Activated CD8-positive, alpha-beta memory T cell treated with anti-CD3 and anti-CD28 coated beads, Interleukin-2, amount 50 U/mL, for 1 hour (primary cell): ENCODE measurements around the gene GPR12.

Source experiments
- DNase-seq: peaks from one replicate; pipeline ENCODE4 v3.0.0-alpha.2; 2020; ENCODE audit errors: extremely low read depth

GPR12 gene, protein sequence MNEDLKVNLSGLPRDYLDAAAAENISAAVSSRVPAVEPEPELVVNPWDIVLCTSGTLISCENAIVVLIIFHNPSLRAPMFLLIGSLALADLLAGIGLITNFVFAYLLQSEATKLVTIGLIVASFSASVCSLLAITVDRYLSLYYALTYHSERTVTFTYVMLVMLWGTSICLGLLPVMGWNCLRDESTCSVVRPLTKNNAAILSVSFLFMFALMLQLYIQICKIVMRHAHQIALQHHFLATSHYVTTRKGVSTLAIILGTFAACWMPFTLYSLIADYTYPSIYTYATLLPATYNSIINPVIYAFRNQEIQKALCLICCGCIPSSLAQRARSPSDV

DNA sequence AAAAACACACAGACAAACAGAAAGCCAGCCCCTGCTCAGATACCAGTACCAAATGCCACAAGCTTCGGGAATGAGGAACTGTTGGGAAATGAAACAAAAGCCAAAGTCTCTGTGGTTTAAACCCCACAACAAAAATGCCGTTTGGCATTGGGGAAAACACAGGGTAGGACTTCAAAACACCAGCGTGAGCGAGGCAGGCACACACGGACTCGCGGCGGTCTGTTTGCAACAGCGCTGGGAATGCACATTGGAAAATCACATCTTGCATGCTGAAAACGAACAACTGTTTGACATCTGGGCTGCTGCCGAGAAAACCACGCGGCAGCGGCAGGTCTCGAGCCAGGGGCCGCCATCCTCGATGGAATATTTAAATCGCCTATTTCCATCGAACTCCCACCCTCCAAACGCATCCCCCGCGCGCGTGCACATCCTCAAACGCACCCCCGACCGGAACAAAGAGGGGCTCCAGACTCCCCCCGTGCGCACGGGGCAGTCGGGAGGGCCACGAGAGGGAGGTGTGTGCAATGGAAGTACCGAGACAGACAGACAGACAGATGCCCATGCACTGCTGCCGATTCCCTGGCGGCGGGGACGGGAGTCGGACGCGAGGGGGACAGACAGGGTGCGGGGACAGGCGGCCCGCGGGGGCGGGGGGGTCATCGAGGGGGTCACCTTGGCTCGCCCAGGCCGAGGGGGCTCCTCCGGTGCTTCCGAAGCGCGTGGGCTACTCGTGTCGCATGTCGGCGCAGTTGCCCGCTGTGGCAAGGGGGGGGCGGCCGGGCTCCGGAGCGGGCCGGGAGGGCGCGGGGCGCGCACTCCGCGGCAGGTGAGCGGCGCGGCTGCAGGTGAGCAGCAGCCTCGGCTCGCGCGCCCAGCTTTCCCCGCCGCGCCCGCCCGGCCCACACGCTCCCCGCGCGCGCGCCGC lies at the start of gene GPR12:
TSS of gene GPR12 (minus strand) at position 880 of the 925 bp plus-strand sequence. CDS start 959 bp downstream, outside the sequence.
- no peak for DNase-seq

DNA sequence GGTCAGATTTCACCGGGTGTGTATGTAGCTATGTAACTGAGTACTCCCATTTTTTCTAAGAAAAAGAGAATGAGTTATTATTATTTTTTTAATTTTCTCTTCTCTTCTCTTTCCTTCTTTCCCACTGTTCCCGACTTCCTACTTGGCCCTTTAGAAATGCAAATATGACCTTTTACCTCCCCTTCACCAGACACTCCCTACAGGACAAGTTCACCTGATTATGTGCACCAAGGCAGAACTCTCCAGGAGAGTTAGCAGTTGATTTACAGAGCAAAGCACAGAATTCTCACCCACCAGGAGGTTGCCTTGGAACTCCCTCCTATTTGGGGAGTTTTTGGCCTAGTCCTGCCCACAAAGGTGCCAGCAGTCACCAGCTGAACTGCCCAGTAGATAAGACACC lies 49.5 kb upstream of the GPR12 start:
- DNase-seq: no peak

DNA sequence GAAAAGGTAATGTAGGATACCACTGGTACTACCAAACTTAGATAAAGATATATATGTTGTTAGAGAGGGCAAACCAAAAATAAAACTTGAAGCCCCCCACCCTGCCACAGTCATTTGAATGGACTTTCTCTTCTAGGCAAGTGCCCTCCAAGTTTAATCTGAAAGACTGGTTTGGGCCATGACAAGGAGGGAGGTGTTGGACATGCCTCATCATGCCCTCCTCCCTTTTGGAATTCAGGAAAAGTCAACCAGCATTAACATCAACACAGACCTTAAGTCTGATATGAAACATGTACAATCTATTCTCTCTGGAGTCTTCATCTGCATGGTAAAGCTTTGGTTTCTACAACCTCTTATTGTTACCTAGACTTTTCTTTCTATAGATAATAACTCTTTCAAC lies 46.3 kb upstream of the GPR12 start:
- DNase-seq: no peak

DNA sequence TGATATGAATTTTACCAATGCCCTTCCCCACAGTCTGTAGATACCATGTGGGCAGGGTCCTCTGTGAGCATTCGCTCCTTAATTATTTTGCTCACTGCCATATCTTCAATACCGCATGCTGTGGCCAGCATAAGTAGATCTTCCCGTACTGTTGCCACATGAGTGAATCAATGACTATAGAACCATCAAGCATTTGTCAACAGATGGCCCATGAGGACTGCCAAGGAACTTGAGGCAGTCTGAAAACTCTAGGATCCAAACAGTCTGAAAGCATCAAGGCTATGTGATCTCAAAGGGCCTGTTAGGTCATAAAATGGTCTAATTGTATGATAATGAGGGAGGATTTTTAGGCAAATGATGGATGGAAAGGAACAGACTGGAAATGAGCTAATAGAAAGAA lies 27.4 kb upstream of the GPR12 start:
- no peak for DNase-seq

DNA sequence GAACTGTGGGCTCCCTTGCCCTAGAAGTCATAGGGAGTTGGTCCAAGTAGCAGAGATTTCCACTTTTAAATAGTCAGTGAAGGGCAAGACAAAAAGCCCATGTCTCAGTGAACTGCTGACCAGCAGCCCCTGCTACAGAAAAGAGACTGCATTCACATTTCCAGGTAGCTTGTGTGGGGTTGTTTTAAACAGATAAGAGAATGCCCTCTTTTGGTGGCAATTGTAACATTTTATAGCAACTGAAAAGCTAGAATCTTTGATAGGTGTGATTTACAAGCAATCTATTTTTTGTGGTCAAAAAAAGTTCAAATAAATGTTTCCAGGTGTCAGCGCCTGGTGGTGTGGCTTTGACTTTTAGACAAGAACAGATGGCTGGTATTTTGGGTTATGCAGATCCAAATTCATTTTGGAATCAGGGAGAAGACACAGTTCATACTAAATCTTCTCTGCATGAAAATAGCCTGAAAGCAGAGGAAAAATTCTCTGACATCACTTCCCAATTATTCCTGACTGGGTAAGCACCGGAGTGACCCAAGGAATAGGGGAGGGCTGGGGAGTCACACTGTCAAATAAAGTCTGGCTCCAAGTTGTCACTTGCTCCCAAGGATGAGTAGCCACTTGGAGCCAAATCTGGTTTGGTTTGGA lies 26.2 kb upstream of the GPR12 start:
- DNase-seq: no peak

DNA sequence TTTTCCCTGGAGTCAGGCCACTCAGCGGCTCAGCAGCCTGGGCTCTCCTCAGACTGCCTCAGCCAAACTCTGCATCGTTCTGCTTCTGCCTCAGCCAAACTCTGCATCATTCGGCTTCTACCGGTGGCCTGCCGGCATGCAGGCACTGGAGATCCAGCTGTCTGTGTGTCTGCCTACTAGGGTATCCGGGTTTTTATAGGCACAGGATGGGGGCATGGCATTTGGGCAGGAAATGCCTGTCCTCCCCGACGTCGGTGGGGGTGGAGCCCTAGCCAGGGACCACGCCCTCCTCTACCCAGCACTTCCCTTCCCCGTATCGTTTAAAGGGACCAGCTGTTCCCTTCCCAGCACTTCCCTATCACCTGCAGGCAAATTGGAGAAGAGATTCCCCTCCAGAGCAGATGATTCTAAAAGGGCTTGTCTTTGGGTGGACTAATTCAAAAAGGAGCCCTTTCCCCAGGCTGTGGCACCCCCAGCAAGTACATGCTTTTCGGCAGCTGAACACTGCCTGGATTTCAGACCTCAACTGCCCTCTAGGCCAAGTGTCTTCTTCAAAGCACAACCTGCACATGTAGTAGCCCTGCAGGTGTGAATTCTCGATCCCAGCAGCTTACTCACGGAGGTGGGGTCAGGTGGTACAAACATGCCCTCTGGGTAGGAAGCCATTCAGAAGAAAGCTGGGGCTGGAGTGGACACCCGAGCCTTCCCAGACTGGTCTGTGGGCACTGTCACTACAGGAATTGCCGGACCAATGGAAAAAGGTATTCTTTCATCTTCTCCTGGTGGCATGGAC lies 25.4 kb upstream of the GPR12 start:
- peak; percentile 19 for DNase-seq

DNA sequence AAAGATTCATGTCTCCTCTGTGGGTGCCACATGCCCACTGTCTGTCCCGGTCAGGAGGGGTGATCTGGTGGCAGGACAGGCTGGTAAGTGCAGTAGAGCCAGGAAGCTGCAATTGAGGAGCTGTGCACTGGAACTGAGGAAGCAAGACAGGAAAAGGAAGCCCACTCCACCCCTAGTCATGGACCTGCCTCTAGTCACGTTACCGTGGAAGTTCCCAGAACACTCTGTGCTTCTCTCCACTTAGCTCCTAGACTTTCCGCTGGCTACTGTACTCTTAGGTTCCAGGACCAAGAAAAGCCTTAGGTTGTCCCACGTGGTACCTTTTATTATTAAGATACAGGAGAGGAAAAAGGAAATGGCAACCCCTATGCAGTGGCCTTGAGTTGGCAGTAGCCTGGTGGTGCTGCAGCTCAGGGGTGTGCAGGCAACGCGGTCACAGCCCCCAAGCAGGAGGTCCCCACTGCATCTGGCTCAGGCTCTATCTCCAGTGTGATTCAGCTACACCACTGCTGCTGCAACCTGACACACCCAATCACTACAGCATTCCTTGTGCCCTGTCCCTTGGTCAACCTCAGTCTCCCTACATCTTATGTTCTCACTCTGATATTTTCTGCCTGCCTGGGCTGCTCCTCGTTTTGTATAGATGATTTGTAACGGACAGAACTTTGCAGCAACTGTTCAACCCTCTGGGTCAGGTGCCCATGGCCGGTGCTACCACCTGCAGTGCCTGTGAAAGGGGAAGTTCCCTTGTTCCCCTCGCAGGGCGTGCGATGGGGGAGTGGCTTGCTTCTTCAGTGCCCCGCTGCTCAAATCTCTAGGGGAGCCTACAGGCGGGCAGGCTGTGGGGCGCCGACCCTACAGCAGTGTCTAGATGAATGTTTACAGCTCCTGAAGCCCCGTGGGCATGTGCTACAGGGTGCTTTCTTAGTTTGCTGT lies 24.4 kb upstream of the GPR12 start:
- DNase-seq: no peak

DNA sequence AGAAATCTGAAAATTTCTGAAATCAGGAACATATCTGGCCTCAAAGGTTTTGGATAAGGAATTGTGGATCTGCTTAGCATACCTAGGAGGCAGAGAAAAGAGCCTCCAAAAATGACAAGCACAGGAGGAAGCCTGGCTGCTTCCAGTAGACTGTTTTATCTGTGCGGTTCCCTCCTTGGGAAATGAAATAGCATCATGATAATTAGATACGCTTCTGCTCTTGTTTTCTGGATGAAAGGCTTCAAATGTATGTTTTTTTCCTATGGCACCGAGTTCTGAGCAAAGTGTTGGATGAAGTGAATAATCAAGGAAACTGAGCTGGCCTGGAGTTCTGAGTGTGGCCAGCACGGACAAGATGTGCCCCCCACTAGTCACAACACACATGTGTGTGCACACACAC lies 19.8 kb upstream of the GPR12 start:
- no peak for DNase-seq

DNA sequence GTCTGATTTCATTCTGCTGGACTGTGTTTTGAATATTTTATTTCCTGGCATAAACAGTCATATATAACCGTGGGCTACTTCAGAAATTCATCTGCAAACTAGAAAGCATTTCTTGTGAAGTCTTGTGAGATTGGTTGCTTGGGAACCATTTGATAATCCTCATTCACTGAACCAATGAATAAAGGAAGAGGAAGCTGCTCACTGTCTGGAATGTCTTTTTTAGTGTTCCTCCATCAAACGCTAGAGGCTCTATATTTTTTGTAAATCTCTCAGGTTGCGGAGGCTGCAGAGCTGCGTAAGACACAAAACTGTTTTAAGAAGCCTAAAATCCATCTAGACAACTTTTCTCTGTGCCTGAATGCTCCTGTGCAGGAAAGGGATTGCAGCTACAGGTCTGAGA lies 18.7 kb upstream of the GPR12 start:
- DNase-seq: no peak

DNA sequence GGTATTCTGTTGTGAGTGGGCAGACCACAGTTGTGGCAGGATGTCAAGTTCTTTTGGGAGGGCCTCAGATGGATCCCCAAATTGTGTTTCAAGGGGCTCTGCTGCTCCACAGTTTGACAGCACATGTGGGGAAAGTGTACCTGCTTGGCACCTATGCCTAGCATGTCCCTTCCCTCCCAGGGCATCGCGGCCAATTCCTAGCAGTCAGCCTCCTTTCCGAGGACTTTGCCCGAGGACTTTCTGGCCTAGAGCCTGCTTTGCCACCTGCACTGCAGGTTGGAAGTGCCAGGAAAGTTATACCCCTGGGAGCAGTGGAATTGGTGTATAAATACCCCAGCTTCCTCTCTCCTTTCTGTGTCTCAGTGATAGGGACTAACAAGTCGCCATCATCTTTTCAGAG lies 11.9 kb upstream of the GPR12 start:
- DNase-seq: no peak

DNA sequence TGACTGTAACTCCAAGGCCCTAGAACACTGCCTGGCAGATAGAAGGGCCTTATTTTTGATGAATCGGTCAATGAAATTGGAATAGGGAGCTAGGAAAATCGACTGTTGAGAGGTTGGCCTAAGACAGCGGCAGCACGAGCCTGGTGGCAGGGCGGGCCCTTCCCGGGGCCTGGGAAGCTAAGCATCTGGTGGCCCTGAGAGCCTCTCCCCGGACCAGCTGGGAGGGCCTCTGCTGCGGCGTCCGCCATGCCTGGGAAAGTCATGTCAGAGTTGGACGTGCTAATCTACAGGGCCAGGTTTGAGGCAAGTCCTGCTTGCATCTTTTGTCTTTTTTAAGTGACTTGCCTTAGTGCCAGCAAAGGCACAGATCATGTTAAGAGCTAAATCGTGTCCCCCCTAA lies 11.2 kb upstream of the GPR12 start:
- DNase-seq: no peak

DNA sequence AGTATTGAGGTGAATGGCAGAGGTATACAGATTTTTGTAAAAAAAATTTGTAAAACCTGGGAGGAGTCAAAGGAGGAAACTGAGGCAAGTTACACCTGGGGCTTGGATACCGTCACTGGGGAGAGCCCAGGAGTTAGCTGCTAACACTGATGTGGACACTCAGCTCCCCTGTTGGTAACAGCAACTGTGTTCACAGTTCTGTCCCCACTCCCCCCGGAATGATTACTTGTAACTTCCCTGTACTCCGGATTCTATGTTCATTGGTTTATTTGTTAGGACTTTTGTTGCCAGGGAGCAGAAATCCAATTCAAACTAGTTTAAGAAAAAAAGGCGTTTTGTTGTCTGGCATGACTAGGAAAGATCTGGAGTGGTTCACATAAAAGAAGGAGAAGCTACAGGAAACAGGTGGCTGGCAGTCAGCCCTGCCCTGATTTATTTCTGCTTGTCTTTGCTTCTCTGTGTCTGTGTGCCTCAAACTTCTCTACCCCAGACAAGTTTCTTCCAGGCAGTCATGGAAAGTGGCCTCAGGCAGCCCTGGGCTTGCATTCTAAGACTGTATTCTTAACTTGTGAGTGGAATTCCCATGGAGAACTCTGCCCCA lies 2.3 kb upstream of the GPR12 start:
- DNase-seq: no peak

DNA sequence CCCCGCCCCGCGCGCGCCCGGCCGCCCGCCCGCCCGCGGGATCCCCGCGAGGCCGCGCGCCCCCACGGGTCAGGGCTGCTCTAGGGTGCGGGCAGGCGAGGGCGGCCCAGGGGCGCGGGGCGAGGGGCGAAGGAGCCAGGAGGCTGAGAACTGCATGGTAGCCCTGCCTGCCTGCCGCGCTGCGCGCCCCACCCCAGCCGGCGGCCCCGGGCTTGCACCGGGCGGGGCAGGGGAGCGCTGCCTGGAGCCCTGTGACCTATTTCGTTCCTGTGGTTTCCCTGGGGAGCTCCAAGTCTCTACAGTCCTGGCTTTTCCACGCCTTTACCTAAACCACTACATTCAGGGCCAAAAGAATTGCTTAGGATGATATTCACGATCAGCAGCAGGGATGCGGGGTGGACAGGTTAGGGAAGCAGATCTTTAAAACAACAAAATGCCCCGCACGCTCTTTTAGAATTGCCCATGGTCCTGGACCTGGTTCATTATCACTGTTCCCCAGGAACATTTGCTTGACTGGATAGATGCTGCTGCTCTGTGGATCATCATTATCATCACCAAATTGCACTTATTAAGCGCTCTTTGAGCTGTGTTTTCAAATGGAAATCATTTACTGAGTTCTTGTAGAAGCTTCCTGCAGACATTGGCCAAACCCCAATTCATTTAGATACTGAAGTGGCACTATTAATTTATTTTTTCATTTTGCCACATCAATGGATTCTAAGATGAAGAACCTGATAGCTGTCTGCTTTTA lies 421 bp upstream of the GPR12 start:
- DNase-seq: no peak

DNA sequence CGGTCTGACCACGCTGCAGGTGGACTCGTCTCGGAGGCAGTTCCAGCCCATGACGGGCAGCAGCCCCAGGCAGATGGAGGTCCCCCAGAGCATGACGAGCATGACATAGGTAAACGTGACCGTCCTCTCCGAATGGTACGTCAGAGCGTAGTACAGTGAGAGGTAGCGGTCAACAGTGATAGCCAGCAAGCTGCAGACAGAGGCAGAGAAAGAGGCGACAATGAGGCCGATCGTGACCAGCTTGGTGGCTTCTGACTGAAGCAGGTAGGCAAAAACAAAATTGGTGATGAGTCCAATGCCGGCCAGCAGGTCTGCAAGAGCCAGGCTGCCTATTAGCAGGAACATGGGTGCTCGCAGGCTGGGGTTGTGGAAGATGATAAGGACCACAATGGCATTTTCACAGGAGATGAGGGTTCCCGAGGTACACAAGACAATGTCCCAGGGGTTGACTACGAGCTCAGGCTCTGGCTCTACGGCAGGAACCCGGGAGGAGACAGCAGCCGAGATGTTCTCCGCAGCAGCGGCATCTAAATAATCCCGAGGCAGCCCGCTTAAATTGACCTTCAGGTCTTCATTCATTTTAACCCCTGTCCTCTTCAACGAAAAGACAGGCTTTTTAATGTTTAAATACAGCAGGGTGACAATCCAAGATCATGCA lies 1.2 kb downstream of the GPR12 start:
- DNase-seq: no peak

DNA sequence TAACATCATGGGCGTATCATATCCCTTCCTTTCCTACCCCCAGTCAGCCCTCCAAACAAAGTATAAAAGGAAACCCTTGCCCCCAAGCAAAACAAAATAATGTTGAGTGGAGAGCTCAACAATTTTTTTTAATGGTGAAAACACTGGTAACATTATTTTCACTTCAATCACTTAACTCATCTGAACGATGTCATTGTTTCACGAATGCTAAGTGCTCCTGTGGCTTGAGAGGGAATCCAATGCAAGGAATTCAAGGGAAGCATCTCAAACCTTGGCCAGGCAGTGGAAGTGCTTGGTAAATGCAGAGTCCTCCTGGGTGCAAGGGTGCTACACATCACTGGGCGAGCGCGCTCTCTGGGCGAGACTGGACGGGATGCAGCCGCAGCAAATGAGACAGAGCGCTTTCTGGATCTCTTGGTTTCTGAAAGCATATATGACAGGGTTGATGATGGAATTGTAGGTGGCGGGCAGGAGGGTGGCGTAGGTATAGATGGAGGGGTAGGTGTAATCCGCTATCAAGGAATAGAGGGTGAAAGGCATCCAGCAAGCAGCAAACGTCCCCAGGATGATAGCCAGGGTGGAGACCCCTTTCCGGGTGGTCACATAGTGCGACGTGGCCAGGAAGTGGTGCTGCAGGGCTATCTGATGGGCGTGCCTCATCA lies 2.0 kb downstream of the GPR12 start:
- no peak for DNase-seq

DNA sequence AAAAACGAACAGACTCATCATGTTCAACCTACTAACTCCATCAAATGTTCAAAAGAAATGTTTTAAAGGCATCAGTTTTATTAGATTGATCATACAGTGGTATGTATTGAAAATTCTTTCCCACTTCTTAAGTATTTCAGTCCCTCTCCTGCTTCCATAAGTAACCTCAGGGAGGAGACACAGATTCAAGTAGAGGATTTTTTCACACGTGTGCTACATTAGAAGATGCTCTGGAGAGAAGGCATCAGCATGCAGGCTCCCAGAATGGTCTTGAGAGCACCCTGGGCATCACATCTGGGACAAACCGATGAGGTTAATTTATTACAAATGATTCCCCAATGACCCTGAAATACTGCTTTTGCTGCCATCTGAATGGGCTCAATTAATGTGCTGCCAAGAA lies 3.6 kb downstream of the GPR12 start:
- DNase-seq: no peak

DNA sequence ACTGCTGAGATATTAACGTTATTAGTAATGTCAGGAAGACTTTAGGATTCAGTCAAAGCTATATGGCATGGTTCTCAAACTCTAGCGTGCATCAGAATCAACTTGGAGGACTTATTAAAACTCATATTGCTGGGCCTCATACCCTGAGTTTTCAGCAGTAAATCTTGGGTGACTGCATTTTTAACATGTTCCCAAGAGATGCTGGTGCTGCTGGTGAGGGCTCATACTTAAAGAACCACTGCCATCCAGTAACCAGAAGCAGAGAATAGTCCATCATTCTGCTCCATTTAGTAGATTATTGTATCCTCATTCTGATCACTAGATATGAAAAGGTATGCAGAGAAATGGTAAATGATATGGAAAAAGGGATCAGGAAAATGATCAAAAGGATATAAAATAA lies 7.9 kb downstream of the GPR12 start:
- DNase-seq: no peak

DNA sequence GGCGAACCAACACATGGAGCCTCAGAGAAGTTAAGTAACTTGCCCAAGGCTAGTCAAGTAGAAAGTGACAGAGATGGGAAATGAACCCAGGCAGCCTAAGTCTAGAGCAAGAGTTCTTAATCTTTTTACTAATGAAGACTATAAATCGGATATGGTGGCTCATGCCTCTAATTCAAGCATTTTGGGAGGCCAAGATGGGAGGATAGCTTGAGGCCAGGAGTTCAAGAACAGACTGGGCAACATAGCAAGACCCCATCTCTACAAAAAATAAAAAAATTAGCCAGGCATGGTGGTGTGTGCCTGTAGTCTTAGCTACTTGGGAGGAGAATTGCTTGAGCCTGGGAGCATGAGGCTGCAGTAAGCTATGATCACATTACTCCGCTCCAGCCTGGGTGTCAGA lies 10.7 kb downstream of the GPR12 start:
- DNase-seq: no peak
